ENCODE results near the gene WEE2. TPM values are rescaled to one million over a fixed set of nuclear protein-coding genes. Genes with fewer than 3 reads are reported as not detected.

WEE2 gene
- total and polyA plus RNA-seq, 2 of the 13 experiments (the other 11 are each of a cell fraction or from before 2014, with no cell fraction given): not detected

GRCh38 chr7:141699860-141700259 is 8.3 kb upstream of the WEE2 start (continued):
- TF ChIP-seq CEBPZ (IDR thresholded peaks at IDR 0.05; ENCODE audit: low read length) (no peak), NFE2 (CRISPR knock-in tag; IDR thresholded peaks at IDR 0.05) (no peak), HNF1A (IDR thresholded peaks at IDR 0.05; ENCODE audit: low read depth) (no peak), HNF1A (CRISPR knock-in tag; IDR thresholded peaks at IDR 0.05; ENCODE audit: borderline replicate concordance) (no peak), PHF21A (CRISPR knock-in tag; IDR thresholded peaks at IDR 0.05) (no peak), ZNF777 (CRISPR knock-in tag; IDR thresholded peaks at IDR 0.05) (no peak)
